ENCODE results near the gene SLC39A9.

DNA sequence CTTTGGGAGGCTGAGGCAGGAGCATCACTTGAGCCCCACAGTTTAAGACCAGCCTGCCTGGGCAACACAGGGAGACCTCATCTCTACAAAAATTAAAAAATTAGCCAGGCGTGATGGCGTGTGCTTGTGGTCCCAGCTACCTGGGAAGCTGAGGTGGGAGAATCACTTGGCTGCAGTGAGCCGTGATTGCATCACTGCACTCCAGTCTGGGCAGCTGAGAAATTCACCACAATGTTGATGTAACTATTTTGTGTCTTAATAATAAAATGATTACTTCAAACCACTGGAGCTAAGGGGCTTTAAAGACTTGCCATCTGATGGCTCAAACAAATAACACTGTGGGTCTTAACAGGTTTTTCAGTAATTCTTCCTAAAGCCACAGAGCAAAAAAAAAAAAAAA lies 11.2 kb upstream of the SLC39A9 start:
- TF ChIP-seq, protein P1, sequence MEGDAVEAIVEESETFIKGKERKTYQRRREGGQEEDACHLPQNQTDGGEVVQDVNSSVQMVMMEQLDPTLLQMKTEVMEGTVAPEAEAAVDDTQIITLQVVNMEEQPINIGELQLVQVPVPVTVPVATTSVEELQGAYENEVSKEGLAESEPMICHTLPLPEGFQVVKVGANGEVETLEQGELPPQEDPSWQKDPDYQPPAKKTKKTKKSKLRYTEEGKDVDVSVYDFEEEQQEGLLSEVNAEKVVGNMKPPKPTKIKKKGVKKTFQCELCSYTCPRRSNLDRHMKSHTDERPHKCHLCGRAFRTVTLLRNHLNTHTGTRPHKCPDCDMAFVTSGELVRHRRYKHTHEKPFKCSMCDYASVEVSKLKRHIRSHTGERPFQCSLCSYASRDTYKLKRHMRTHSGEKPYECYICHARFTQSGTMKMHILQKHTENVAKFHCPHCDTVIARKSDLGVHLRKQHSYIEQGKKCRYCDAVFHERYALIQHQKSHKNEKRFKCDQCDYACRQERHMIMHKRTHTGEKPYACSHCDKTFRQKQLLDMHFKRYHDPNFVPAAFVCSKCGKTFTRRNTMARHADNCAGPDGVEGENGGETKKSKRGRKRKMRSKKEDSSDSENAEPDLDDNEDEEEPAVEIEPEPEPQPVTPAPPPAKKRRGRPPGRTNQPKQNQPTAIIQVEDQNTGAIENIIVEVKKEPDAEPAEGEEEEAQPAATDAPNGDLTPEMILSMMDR (IDR thresholded peaks at IDR 0.05; ENCODE audit: poor library complexity, severe bottlenecking) = no peak
- no peak for TF ChIP-seq POLR2AphosphoS5 (IDR thresholded peaks at IDR 0.05)
